RWPE2 (cell line): ENCODE results near the gene C17orf78.
"Not testable (repeated sequence)": the region's sequence is repeated elsewhere in the genome, so short reads cannot be mapped to it uniquely, and the experiment has no call there.

Experiments
- ATAC-seq: fragments of 200-7000 bp; cut with Tn5 transposase; 3 replicates; pipeline ENCODE4 v1.9.1; 2021; ENCODE audit warnings: low read depth
- DNase-seq: peaks from one replicate; pipeline ENCODE4 v3.0.0-alpha.2; 2020; ENCODE audit warnings: low spot score
- H3K27ac ChIP-seq: fragments of 450-650 bp; 2 replicates; pipeline ENCODE4 v1.5.1; 2017; ENCODE audit warnings: mild to moderate bottlenecking; ENCODE audit not compliant: poor library complexity, severe bottlenecking
- H3K27me3 ChIP-seq: fragments of 250-450 bp; sonication (Bioruptor Pico); 2 replicates; pipeline ENCODE4 v1.5.1; 2021; ENCODE audit warnings: mild to moderate bottlenecking, moderate library complexity; ENCODE audit not compliant: insufficient read depth, poor library complexity, severe bottlenecking
- H3K36me3 ChIP-seq: fragments of 250-450 bp; sonication (Bioruptor Pico); 2 replicates; pipeline ENCODE4 v1.5.1; 2020; ENCODE audit warnings: low read depth, mild to moderate bottlenecking, moderate library complexity
- H3K4me1 ChIP-seq: fragments of 250-450 bp; sonication (Bioruptor Pico); 2 replicates; pipeline ENCODE4 v1.5.1; 2021; ENCODE audit warnings: mild to moderate bottlenecking, moderate library complexity; ENCODE audit not compliant: insufficient read depth, poor library complexity, severe bottlenecking
- H3K4me3 ChIP-seq: fragments of 250-450 bp; sonication (Bioruptor Pico); 2 replicates; pipeline ENCODE4 v1.5.1; 2021; ENCODE audit warnings: mild to moderate bottlenecking, moderate library complexity; ENCODE audit not compliant: severe bottlenecking
- H3K9me3 ChIP-seq: fragments of 250-450 bp; sonication (Bioruptor Pico); 2 replicates; pipeline ENCODE4 v1.5.1; 2021; ENCODE audit warnings: mild to moderate bottlenecking, moderate library complexity; ENCODE audit not compliant: severe bottlenecking
- TF ChIP-seq, protein P1 (sequence below): fragments of 450-650 bp; IDR thresholded peaks from one replicate; pipeline ENCODE4 v1.5.1; 2017; ENCODE audit warnings: mild to moderate bottlenecking, moderate library complexity; ENCODE audit not compliant: poor library complexity, severe bottlenecking

Gene C17orf78

DNA sequence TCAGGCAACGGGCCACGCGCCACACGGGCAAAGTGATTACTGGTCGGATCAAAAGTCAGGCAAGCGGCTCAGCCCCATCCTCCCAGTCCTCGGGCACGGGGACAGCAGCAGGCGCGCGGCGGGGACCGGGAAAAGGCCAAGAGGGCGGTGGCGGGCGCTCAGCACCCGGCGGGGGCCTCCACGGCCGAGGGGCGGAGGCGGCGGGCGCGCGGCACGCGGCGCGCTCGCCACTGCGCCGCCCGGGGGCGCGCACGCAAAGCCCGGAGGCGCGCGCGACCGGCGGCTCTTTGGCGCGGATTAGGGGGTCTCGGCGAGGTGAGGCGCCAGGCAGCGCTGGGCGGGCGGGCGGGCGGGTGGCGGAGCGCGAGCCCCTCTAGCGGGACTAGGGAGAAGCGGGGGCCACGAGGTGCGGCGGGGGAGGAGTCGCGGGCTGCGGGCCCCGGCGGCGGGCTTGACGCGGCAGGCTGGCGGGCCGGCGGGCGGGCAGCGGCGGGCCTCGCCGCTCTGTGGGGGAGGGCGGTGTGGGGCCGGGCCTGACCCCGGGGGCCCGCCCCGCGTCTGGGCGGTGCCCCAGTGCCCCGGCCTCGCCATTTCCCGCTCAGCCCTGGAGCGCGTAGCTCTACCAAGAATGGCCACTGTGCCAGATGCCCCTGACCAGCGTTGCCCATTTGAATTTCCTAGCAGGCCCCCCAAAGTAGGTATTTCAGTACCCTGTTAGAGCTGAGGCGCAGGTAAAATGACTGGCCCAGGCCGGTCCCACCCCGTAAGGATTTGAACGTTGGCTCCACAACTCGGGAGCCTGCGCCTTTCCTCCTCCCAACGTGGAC, 31.1 kb downstream of the C17orf78 start, which contains the start of the genes ACACA and TADA2A:
Gene ACACA, minus strand, starts transcription at position 202 of the 827 bp plus-strand sequence. CDS start 537 bp downstream, outside the sequence.
Gene TADA2A, plus strand, starts transcription at position 252 of the 827 bp plus-strand sequence. CDS start 4,480 bp downstream, outside the sequence.
- H3K4me1 ChIP-seq = peaks cover 7% of the 10 kb centered on the region
- ATAC-seq (peak; percentile 96), DNase-seq (peak; percentile 76)
- H3K36me3 ChIP-seq = peaks cover 30% of the 10 kb centered on the region
- H3K27me3 ChIP-seq = no peaks in the 10 kb centered on the region
- H3K27ac ChIP-seq = peak within 1 kb of the TSS; percentile 73
- no peaks in the 10 kb centered on the region for H3K9me3 ChIP-seq
- TF ChIP-seq, protein P1, sequence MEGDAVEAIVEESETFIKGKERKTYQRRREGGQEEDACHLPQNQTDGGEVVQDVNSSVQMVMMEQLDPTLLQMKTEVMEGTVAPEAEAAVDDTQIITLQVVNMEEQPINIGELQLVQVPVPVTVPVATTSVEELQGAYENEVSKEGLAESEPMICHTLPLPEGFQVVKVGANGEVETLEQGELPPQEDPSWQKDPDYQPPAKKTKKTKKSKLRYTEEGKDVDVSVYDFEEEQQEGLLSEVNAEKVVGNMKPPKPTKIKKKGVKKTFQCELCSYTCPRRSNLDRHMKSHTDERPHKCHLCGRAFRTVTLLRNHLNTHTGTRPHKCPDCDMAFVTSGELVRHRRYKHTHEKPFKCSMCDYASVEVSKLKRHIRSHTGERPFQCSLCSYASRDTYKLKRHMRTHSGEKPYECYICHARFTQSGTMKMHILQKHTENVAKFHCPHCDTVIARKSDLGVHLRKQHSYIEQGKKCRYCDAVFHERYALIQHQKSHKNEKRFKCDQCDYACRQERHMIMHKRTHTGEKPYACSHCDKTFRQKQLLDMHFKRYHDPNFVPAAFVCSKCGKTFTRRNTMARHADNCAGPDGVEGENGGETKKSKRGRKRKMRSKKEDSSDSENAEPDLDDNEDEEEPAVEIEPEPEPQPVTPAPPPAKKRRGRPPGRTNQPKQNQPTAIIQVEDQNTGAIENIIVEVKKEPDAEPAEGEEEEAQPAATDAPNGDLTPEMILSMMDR = no peak
- peak within 1 kb of the TSS; percentile 59 for H3K4me3 ChIP-seq

DNA sequence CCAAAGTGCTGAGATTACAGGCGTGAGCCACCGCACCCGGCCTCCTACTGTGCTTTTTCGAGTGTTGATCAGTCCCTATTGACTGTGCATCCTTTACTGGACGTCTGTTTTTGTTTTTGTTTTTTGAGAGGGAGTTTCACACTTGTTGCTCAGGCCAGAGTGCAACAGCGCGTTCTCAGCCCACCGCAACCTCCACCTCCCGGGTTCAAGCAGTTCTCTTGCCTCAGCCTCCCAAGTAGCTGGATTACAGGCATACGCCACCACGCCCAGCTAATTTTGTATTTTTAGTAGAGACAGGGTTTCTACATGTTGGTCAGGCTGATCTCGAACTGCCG, 32.3 kb downstream of the C17orf78 start:
- H3K4me3 ChIP-seq = peak overlapping the region; percentile 59
- not testable (repeated sequence) for H3K4me1 ChIP-seq, ATAC-seq, H3K27me3 ChIP-seq, H3K9me3 ChIP-seq, DNase-seq
- H3K27ac ChIP-seq = peak overlapping the region; percentile 73
- peaks cover 42% of the 10 kb centered on the region for H3K36me3 ChIP-seq

DNA sequence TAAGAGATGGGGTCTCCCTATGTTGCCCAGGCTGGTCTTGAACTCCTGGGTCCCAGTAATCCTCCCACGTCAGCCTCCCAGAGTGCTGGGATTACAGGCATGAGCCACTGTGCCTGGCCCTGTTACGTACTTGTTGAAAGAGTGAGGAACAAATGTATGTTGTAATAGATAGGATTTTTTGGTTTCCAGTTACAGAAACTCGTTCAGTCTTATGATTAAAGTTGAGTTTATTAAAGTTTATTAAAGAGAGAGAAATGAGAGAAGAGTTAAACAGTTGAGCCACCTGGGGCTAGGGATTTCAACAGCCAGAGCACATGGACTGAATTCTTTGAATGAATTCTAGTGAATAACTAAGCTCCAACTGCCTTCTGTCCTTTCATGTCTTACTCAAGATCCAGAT, 34.6 kb downstream of the C17orf78 start:
- no peak for ATAC-seq
- Histone ChIP-seq H3K4me1 (peaks cover 2% of the 10 kb centered on the region), H3K4me3 (no peak overlapping the region), H3K27ac (no peak overlapping the region), H3K36me3 (peaks cover 58% of the 10 kb centered on the region), H3K9me3 (no peaks in the 10 kb centered on the region), H3K27me3 (no peaks in the 10 kb centered on the region)
- DNase-seq = no peak
- TF ChIP-seq, protein P1 = no peak

DNA sequence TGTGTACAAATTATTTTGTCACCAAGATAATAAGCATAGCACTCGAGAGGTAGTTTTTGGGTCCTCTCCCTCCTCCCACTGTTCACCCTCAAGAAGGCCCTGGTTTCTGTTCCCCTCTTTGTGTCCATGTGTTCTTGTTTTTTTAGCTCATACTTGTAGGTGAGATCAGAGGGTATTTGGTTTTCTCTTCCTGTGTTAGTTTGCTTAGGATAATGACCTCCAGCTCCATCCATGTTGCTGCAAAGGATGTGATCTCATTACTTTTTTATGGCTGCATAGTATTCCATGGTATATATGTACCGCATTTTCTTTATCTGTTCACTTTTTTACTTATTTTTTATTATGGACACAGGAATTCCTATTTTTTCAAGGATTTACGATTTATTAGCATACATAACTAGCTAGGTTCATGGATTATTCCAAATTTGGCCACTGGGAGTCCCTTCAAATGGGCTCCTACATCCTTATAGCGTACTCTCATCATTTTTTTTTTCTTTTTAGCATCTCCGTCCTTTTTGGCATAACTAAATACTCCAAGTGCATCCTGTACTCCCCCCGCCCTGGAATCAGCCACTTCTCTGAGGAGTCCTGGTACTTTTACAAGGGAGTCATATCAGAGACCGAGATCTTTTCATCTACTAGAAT, 38.2 kb downstream of the C17orf78 start:
- peaks cover 77% of the 10 kb centered on the region for H3K36me3 ChIP-seq
- no peaks in the 10 kb centered on the region for H3K4me1 ChIP-seq
- ATAC-seq = no peak
- H3K27me3 ChIP-seq = no peaks in the 10 kb centered on the region
- TF ChIP-seq, protein P1 = peak; percentile 34
- no peak overlapping the region for H3K4me3 ChIP-seq
- H3K9me3 ChIP-seq = no peaks in the 10 kb centered on the region
- no peak overlapping the region for H3K27ac ChIP-seq
- DNase-seq = no peak

DNA sequence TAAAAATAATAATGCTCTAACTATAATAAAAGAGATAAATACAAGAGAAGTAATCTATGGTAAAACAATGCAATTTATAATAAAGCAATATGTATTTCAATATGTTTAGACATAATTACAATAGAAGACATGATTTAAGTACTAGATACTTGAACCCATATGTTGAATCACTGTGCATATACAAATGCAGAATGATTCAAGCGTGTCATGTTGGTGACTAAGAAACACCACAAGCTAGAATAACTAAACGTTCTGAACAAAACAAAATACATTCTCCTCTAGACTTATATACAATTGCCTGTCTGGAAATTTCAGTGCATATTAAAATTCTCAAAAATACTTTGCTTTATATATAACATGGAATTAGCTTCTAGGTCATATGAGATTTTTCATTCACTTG, 42.1 kb downstream of the C17orf78 start:
- Histone ChIP-seq H3K4me3 (no peak overlapping the region), H3K27me3 (no peaks in the 10 kb centered on the region), H3K4me1 (no peaks in the 10 kb centered on the region), H3K9me3 (no peaks in the 10 kb centered on the region), H3K36me3 (peaks cover 55% of the 10 kb centered on the region), H3K27ac (no peak overlapping the region)
- DNase-seq = no peak
- ATAC-seq = no peak
- TF ChIP-seq, protein P1 = no peak
